ENCODE measurements around the gene FNDC10. TPM values are rescaled to one million over a fixed set of nuclear protein-coding genes. Genes with fewer than 3 reads are reported as not detected.

The FNDC10 gene
- total RNA-seq, 1 donor from 2014 or later: 2.5 TPM

- Mint-ChIP-seq H3K36me3 (peaks cover 1% of the 10 kb centered on the region), H3K27ac (no peak overlapping the region), H3K4me3 (no peak overlapping the region), H3K27me3 (ENCODE audit: insufficient read depth, low read depth) (peaks cover 3% of the 10 kb centered on the region), H3K4me1 (peaks cover 8% of the 10 kb centered on the region), H3K9me3 (no peaks in the 10 kb centered on the region)
- TF ChIP-seq CTCF (IDR thresholded peaks at IDR 0.05) (no peak), EZH2 (IDR thresholded peaks at IDR 0.05) (no peak), EZH2phosphoT487 (IDR thresholded peaks at IDR 0.05) (no peak)
- no peak overlapping the region for H2AFZ ChIP-seq (replicated peaks)
- no peaks in the 10 kb centered on the region for H3F3A ChIP-seq (ENCODE audit: low read depth)
- no peak overlapping the region for H3K4me3 ChIP-seq
- H3K4me1 ChIP-seq: no peaks in the 10 kb centered on the region
- peaks cover 21% of the 10 kb centered on the region for H4K20me1 ChIP-seq (ENCODE audit: low read depth)
- H3K79me2 ChIP-seq (ENCODE audit: low read depth): no peaks in the 10 kb centered on the region
- no peak for DNase-seq (ENCODE audit: low spot score)
- H3K27me3 ChIP-seq: peaks cover 11% of the 10 kb centered on the region
- H3K4me2 ChIP-seq: no peak overlapping the region
- no peaks in the 10 kb centered on the region for H3K9me3 ChIP-seq (ENCODE audit: low read depth)
- no peaks in the 10 kb centered on the region for H3K36me3 ChIP-seq
- no peak overlapping the region for H3K9ac ChIP-seq
- no peak overlapping the region for H3K27ac ChIP-seq
These were observed 24.8 kb upstream of the FNDC10 start for GRCh38 chr1:1624443-1625403.

GRCh38 chr1:1623631-1624442 lies 23.9 kb upstream of the FNDC10 start:
- Histone ChIP-seq H3K9me3 (ENCODE audit: low read depth) (no peaks in the 10 kb centered on the region), H3K9ac (no peak overlapping the region), H3K4me2 (no peak overlapping the region), H3F3A (ENCODE audit: low read depth) (no peaks in the 10 kb centered on the region), H2AFZ (replicated peaks) (no peak overlapping the region), H3K4me3 (no peak overlapping the region), H3K36me3 (no peaks in the 10 kb centered on the region), H3K27me3 (peaks cover 2% of the 10 kb centered on the region), H4K20me1 (ENCODE audit: low read depth) (peaks cover 21% of the 10 kb centered on the region), H3K27ac (no peak overlapping the region), H3K79me2 (ENCODE audit: low read depth) (no peaks in the 10 kb centered on the region), H3K4me1 (no peaks in the 10 kb centered on the region)
- DNase-seq (ENCODE audit: low spot score): no peak
- Mint-ChIP-seq H3K4me1 (peaks cover 8% of the 10 kb centered on the region), H3K36me3 (peaks cover 1% of the 10 kb centered on the region), H3K9me3 (no peaks in the 10 kb centered on the region), H3K27me3 (ENCODE audit: insufficient read depth, low read depth) (peaks cover 3% of the 10 kb centered on the region), H3K27ac (no peak overlapping the region), H3K4me3 (no peak overlapping the region)
- TF ChIP-seq CTCF (IDR thresholded peaks at IDR 0.05) (no peak), EZH2phosphoT487 (IDR thresholded peaks at IDR 0.05) (no peak), EZH2 (IDR thresholded peaks at IDR 0.05) (no peak)

GRCh38 chr1:1623181-1623630 lies 23.3 kb upstream of the FNDC10 start:
- no peaks in the 10 kb centered on the region for H3K4me1 ChIP-seq
- no peak for TF ChIP-seq EZH2 (IDR thresholded peaks at IDR 0.05)
- no peak for TF ChIP-seq CTCF (IDR thresholded peaks at IDR 0.05)
- TF ChIP-seq EZH2phosphoT487 (IDR thresholded peaks at IDR 0.05): no peak
- H3K79me2 ChIP-seq (ENCODE audit: low read depth): no peaks in the 10 kb centered on the region
- H2AFZ ChIP-seq (replicated peaks): no peak overlapping the region
- no peaks in the 10 kb centered on the region for H3K9me3 ChIP-seq (ENCODE audit: low read depth)
- H3K27ac ChIP-seq: no peak overlapping the region
- Mint-ChIP-seq H3K27ac (no peak overlapping the region), H3K27me3 (ENCODE audit: insufficient read depth, low read depth) (peaks cover 2% of the 10 kb centered on the region), H3K9me3 (no peaks in the 10 kb centered on the region), H3K4me3 (no peak overlapping the region), H3K36me3 (peaks cover 1% of the 10 kb centered on the region), H3K4me1 (peaks cover 8% of the 10 kb centered on the region)
- peaks cover 21% of the 10 kb centered on the region for H4K20me1 ChIP-seq (ENCODE audit: low read depth)
- H3K4me3 ChIP-seq: no peak overlapping the region
- no peaks in the 10 kb centered on the region for H3K27me3 ChIP-seq
- H3K9ac ChIP-seq: no peak overlapping the region
- no peaks in the 10 kb centered on the region for H3F3A ChIP-seq (ENCODE audit: low read depth)
- no peak for DNase-seq (ENCODE audit: low spot score)
- H3K36me3 ChIP-seq: no peaks in the 10 kb centered on the region
- H3K4me2 ChIP-seq: no peak overlapping the region

Measured in neural progenitor cell (in vitro differentiated cells).